ENCODE measurements around the gene CCDC97. TPM values are rescaled to one million over a fixed set of nuclear protein-coding genes. Genes with fewer than 3 reads are reported as not detected.

The CCDC97 gene
- total and polyA plus RNA-seq, 10 donors: 12.7 to 38.2 (median 23.9) TPM

DNA sequence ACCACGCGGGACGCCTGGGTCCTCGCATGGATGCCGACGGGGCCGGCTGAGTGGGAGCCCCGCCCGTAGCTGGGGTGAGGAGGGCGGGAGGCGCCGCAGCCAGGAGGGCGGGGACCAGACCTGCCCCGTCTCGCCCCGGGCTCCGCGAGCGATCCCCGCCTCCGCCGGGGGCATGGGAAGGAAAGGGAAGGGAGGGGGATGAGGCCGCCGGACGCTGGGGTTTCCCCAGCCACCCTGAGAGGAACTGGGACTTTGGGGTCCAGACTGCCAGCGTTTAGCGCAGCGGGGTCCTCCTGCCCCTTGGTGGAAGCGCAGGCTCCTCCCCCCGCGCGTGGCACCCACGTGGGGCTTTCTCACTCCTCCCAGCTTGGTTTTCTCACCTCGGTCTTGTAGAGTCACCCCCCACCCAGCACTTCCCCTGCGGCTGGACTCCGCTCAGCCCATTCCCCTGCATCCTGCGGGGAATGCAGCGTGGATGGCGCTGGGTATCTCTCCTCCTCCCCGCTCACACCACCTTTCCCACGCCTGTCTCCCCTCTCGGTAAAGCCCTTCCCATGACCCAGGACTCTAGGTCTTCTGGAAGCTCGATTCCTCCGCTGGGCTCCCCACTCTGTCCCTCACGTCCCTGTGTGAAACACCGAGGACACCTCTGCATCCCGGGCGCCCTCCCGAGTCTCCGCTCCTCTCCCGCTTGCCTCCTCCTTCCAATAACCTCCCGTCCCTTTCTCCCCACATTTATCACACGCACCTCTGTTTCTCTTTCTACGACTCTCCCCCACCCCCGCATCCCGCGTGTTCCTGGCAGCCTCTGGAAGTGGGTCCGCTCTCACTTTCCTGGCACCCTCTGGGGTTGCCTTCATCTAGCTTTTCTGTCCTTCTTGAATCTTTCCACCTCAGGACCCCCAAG lies 41.6 kb downstream of the CCDC97 start:
- peak; percentile 97 for DNase-seq
- TF ChIP-seq POLR2AphosphoS5 (IDR thresholded peaks at IDR 0.05): peak; percentile 83 to 87 (median 86)
- no peak for TF ChIP-seq POLR2A (IDR thresholded peaks at IDR 0.05)
- Histone ChIP-seq H3K4me1 (peaks cover 37 to 88% (median 66%) of the 10 kb centered on the region in 6 donors), H3K4me3 (peak overlapping the region; percentile 76 to 100 (median 98)), H3K27me3 (replicated peaks in 1 of 7) (no peaks in the 10 kb centered on the region), H3K36me3 (peaks cover 0 to 27% (median 17%) of the 10 kb centered on the region in 6 donors), H3K9me3 (no peaks in the 10 kb centered on the region), H3K27ac (peak overlapping the region; percentile 70 to 98 (median 95))
- intact Hi-C loops (cut with DNase I; ENCODE audit: low total_unique reads): no loop called here
- WGBS, 5 donors: 0 to 1% (median 0%) methylated on average over 37 to 58 of the region's 58 CpGs

DNA sequence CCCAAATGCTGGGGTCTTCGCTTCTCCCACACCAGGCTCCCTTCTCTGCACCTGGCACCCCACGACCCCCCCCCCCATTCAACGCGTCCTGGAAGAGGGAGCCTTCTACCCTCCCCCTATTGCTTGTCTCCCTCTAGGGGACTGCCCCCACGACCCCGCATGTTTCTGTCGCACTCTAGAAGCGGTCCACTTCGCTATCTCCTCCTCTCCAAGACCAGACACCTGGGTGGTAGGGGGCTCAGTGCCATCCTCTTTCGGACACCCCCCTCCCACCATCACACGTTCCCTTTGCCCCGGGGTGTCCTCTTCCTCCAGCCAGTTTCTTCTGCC lies 42.3 kb downstream of the CCDC97 start:
- WGBS, 5 donors: 0 to 3% (median 1%) methylated on average over 11 to 12 of the region's 12 CpGs
- H3K4me1 ChIP-seq: peaks cover 37 to 88% (median 71%) of the 10 kb centered on the region in 6 donors
- peak overlapping the region; percentile 76 to 100 (median 98) for H3K4me3 ChIP-seq
- TF ChIP-seq, protein P1, sequence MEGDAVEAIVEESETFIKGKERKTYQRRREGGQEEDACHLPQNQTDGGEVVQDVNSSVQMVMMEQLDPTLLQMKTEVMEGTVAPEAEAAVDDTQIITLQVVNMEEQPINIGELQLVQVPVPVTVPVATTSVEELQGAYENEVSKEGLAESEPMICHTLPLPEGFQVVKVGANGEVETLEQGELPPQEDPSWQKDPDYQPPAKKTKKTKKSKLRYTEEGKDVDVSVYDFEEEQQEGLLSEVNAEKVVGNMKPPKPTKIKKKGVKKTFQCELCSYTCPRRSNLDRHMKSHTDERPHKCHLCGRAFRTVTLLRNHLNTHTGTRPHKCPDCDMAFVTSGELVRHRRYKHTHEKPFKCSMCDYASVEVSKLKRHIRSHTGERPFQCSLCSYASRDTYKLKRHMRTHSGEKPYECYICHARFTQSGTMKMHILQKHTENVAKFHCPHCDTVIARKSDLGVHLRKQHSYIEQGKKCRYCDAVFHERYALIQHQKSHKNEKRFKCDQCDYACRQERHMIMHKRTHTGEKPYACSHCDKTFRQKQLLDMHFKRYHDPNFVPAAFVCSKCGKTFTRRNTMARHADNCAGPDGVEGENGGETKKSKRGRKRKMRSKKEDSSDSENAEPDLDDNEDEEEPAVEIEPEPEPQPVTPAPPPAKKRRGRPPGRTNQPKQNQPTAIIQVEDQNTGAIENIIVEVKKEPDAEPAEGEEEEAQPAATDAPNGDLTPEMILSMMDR (IDR thresholded peaks at IDR 0.05 in 8 of 11, conservative IDR thresholded peaks at IDR 0.05 in 3 of 11): no peak
- TF ChIP-seq POLR2A (IDR thresholded peaks at IDR 0.05) (no peak), POLR2AphosphoS5 (IDR thresholded peaks at IDR 0.05) (no peak)
- no peak for DNase-seq
- H3K9me3 ChIP-seq: no peaks in the 10 kb centered on the region
- H3K36me3 ChIP-seq: peaks cover 0 to 20% (median 11%) of the 10 kb centered on the region in 6 donors
- H3K27me3 ChIP-seq (replicated peaks in 1 of 7): no peaks in the 10 kb centered on the region
- intact Hi-C loops (cut with DNase I; ENCODE audit: low total_unique reads): no loop called here
- H3K27ac ChIP-seq: peak overlapping the region; percentile 90 to 98 (median 95)

DNA sequence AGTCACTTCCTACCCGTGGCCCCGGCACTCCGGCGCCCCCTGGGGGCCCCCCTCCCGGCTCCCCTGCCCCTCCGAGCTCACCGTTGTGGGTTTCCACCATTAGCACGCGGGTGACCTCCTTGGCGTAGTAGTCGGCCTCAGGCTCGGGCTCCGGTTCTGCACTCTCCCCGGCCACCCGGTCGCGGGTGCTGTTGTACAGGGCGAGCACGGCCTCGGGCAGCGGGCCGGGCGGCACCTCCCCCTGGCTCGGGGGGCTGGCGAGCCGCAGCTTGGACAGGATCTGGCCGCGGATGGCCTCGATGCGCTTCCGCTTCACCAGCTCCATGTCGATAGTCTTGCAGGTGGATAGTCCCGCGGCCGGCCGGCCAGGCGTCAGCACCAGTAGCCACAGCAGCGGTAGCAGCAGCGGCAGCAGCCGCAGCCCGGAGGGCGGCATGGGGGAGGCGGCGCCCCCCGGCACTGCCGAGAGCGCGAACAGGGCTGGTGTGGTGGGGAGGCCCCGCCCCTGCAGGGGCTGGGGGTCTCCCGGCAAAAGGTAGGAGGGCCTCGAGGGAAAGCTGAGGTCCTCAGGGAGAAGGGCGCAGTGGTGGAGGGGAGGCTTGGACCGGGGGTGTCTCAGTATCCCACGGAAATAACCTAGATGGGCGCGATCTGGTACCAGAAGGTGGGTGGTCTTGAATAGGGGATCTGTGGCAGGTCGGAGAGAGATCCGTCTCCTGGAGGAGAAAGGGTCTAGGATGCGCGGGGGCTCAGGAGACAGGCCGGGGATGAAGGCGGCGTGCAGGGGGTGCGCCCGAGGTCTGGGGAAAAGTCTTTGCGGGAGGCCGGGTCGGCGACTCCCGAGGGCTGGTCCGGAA lies 42.9 kb downstream of the CCDC97 start:
- Histone ChIP-seq H3K27me3 (replicated peaks in 1 of 7) (no peaks in the 10 kb centered on the region), H3K36me3 (peaks cover 0 to 14% (median 5%) of the 10 kb centered on the region in 6 donors), H3K4me1 (peaks cover 42 to 88% (median 74%) of the 10 kb centered on the region in 6 donors), H3K9me3 (no peaks in the 10 kb centered on the region), H3K4me3 (peak overlapping the region; percentile 76 to 100 (median 98)), H3K27ac (peak overlapping the region; percentile 90 to 98 (median 95))
- DNase-seq: peak; percentile 97
- intact Hi-C loops (cut with DNase I; ENCODE audit: low total_unique reads): no loop called here
- 0 to 2% (median 1%) methylated on average over 39 to 71 of the region's 71 CpGs for WGBS, 5 donors
- TF ChIP-seq, protein P1 (IDR thresholded peaks at IDR 0.05 in 8 of 11, conservative IDR thresholded peaks at IDR 0.05 in 3 of 11): peak in 10 of 11 experiments; percentile 41 to 88 (median 67)
- TF ChIP-seq POLR2AphosphoS5 (IDR thresholded peaks at IDR 0.05) (peak; percentile 39 to 79 (median 66)), POLR2A (IDR thresholded peaks at IDR 0.05) (no peak)

DNA sequence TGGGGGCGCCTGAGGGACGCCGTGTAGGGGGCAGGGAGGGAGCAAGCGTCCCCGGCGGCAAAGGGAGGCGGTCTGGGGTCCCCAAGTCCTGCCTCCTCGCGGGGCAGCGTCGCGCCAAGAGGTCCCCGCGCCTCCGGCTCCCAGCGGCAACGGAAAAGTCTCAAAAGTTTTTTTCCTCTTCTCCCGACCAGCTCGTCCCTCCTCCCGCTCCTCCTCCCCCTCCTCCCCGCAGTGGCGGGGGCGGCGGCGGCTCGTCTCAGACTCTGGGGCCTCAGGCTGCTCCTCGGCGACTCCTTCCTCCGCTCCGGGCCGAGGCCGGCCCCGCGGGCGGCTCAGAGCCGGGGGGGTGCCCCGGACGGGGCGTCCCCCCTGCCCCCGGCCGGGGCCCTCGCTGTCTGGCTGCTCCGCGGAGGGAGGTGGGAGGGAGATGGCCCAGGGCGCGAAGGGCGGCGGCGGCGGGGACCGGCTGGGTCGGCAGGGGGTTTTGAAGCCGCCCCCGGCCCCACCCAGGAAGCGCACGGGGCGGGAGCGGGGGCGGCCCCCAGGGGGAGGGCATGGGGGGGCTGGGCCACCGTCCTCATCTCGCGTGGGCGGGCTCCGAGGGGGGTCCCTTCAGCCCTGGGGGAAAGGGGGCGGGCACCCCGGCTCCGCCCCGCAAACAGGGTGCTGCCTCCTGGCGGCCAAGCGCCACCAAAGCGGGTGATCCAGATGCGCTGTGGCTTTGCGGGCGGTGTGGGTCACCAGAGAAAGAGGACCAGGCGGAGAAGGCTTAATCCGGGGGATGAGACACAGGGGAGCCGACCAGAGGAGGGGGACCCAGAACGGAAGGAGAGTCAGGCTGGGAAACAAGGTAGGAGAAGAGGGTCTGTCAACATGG lies 43.7 kb downstream of the CCDC97 start, which contains the start of gene TGFB1:
Gene TGFB1, minus strand, starts transcription at position 457 of the 877 bp plus-strand sequence. CDS start 878 bp downstream, outside the sequence.
- intact Hi-C loops (cut with DNase I; ENCODE audit: low total_unique reads): no loop called here
- H3K4me3 ChIP-seq: peak within 1 kb of the TSS; percentile 76 to 100 (median 98)
- H3K27ac ChIP-seq: peak within 1 kb of the TSS; percentile 90 to 98 (median 95)
- H3K36me3 ChIP-seq: peaks cover 0 to 8% (median 0%) of the 10 kb centered on the region in 6 donors
- H3K27me3 ChIP-seq (replicated peaks in 1 of 7): no peaks in the 10 kb centered on the region
- peak; percentile 99 for DNase-seq
- H3K9me3 ChIP-seq: no peaks in the 10 kb centered on the region
- 0 to 2% (median 1%) methylated on average over 26 to 78 of the region's 78 CpGs for WGBS, 5 donors
- peaks cover 44 to 88% (median 73%) of the 10 kb centered on the region in 6 donors for H3K4me1 ChIP-seq
- peak; percentile 92 to 96 (median 93) for TF ChIP-seq POLR2AphosphoS5 (IDR thresholded peaks at IDR 0.05)
- TF ChIP-seq POLR2A (IDR thresholded peaks at IDR 0.05): peak in 2 of 3 donors; percentile 36 to 67
- TF ChIP-seq, protein P1 (IDR thresholded peaks at IDR 0.05 in 8 of 11, conservative IDR thresholded peaks at IDR 0.05 in 3 of 11): peak; percentile 89 to 98 (median 97)

Data from spleen (tissue), 11 donors.